Ovary (tissue), 9 donors: ENCODE measurements around the gene PTGR1. TPM values are rescaled to one million over a fixed set of nuclear protein-coding genes. Genes with fewer than 3 reads are reported as not detected.

Experiments
- DNase-seq, 5 donors: peaks; one replicate each; pipeline ENCODE4 v3.0.0-alpha.2; 2019 to 2020
- H3K27ac ChIP-seq, 2 donors: fragments of 200-600 bp; one replicate each; pipeline versions ENCODE4 v1.5.1 to v1.8.0; 2019 to 2022
- H3K27me3 ChIP-seq: fragments of 200-600 bp; one replicate; pipeline ENCODE4 v1.8.0; 2022
- H3K36me3 ChIP-seq: fragments of 200-600 bp; sonication (generic); one replicate; pipeline ENCODE4 v1.5.1; 2019
- H3K4me1 ChIP-seq: one replicate; pipeline ENCODE4 v1.8.1; 2013; ENCODE audit warnings: mild to moderate bottlenecking, moderate library complexity; ENCODE audit not compliant: insufficient read depth
- H3K4me3 ChIP-seq: fragments of 200-600 bp; sonication (generic); one replicate; pipeline ENCODE4 v1.5.1; 2017
- H3K9me3 ChIP-seq, 2 donors: fragments of 200-600 bp in 1 of 2; sonication (generic) in 1 of 2; one replicate each; pipeline versions ENCODE4 v1.5.1 to v1.8.1; 2013 to 2019; ENCODE audit warnings: mild to moderate bottlenecking in 1 of 2, moderate library complexity in 1 of 2
- EP300 ChIP-seq: sonication (generic); formaldehyde crosslinking; IDR thresholded peaks from one replicate; pipeline ENCODE4 v1.6.1; 2017; ENCODE audit warnings: antibody characterized with exemption
- POLR2A ChIP-seq: fragments of 450-650 bp; IDR thresholded peaks from one replicate; pipeline ENCODE4 v1.6.1; 2017; ENCODE audit warnings: antibody characterized with exemption, mild to moderate bottlenecking, moderate library complexity
- WGBS, 3 donors: extraction: QIAGEN DNeasy Blood & Tissue Kit in 1 of 3; methylation state at CpG; one replicate each; pipeline versions ENCODE4 v1.1.5 to v1.1.7; 2013 to 2017; 5-methylcytosine and 5-hydroxymethylcytosine counted together
- intact Hi-C, 4 donors: fragments of 100-400 bp; cut with DNase I; formaldehyde crosslinking; loops; one replicate each; pipeline versions ENCODE4 v1.11.0 to v1.15.1; 2022 to 2023
- polyA plus RNA-seq, 2 donors: library from polyadenylated mRNA; stranded (reverse); fragments of 200-250 nt in 1 of 2; fragments of 350-450 nt in 1 of 2; fragmentation: Illumina TruSeq in 1 of 2; extraction: RNeasy Lipid Tissue Mini Kit (QIAGEN cat#74804) in 1 of 2; gene quantifications; one replicate each; pipeline ENCODE4 v1.2.3, GENCODE V29; 2013 to 2014
- total RNA-seq, 7 donors: library from RNA; depleted of rRNA in 2 of 7; stranded (reverse); fragments of >200 nt in 2 of 7; fragmentation: NEBNext Ultra II Directional in 3 of 7; extraction: Animal tissue kit (Norgen Biotek cat#: 25700) in 3 of 7; gene quantifications; one replicate each; pipeline versions ENCODE4 v1.1.0 to v1.2.4, GENCODE V29; 2016 to 2023
- TF ChIP-seq, protein P1 (sequence below), 3 donors: fragments of 450-650 bp in 2 of 3; fragments of 200-600 bp in 1 of 3; IDR thresholded peaks; one replicate each; pipeline versions ENCODE4 v1.5.1 to v1.8.0; 2016 to 2022; ENCODE audit warnings: antibody characterized with exemption in 3 of 3, mild to moderate bottlenecking in 1 of 3
- donor health status: DM: no; HTN: no; CAD: no; lungs with moderate emphysema.
- donor health status: DM: no; HTN: no; CAD: no.
- donor health status: Bipolar disorder and iron deficiency.
- donor health status: DM: yes; HTN: yes; CAD: no.
- donor health status: DM: no; HTN: no; CAD: no.
- donor health status: DM: yes; HTN: yes; CAD: no.

PTGR1 gene
- total and polyA plus RNA-seq, 9 donors = 7.3 to 45.3 (median 29.8) TPM

DNA sequence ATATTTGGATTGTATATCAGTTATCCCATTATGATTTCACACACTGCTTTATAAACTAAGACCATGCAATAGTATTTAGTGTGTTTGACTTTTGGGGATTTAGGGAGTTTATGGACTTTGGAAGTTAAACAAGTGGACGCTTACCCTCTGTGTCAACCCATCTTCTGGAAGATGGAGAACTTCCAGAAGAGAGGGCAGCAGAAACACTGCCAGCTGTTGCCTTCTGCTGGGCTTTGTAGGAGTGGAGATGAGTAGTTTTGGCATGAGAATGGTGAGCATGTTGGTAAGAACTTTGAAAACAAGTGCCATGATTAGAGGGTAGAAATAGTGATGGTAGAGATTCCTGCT, 33.9 kb upstream of the PTGR1 start:
- H3K27me3 ChIP-seq = no peaks in the 10 kb centered on the region
- intact Hi-C loops = no loop called here

DNA sequence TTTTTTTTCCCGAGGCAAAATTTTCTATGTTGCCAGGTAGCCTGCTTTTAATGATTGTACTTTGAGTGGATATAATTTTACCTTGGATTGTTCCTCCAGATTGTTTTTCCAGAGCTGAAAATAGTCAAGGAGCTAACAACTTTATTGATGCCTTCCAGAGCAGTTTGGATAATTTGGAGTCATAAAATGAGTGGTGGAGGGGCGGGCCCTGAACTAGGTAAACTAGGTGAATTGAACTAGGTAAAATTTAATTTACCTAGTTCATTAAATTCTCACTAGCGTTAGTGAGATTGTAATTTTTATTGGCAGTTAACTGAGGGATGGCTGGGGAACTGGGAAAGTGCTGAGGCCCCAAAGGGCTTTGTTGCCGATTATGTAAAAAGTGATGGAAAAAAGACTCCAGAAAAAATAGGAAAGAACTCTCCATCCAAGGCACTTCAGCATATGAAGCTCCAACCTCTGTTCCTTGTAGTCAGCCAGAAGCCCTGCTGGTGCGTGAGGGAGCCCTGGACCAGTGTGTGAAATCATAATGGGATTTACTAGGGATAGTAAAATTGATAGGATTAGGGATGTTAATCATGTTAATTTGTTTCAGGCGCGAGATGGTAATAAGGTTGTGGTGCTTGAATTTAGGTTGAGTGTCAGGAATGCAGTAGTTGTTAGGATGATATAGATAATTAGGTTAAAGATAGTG, 33.4 kb upstream of the PTGR1 start:
- Histone ChIP-seq H3K27me3 (no peaks in the 10 kb centered on the region), H3K36me3 (no peaks in the 10 kb centered on the region), H3K9me3 (no peaks in the 10 kb centered on the region), H3K4me3 (no peak overlapping the region), H3K4me1 (peaks cover 6% of the 10 kb centered on the region), H3K27ac (no peak overlapping the region)
- intact Hi-C loops = no loop called here
- WGBS, 3 donors = 59 to 80% (median 68%) methylated on average over 7 of the region's 7 CpGs
- TF ChIP-seq, protein P1, sequence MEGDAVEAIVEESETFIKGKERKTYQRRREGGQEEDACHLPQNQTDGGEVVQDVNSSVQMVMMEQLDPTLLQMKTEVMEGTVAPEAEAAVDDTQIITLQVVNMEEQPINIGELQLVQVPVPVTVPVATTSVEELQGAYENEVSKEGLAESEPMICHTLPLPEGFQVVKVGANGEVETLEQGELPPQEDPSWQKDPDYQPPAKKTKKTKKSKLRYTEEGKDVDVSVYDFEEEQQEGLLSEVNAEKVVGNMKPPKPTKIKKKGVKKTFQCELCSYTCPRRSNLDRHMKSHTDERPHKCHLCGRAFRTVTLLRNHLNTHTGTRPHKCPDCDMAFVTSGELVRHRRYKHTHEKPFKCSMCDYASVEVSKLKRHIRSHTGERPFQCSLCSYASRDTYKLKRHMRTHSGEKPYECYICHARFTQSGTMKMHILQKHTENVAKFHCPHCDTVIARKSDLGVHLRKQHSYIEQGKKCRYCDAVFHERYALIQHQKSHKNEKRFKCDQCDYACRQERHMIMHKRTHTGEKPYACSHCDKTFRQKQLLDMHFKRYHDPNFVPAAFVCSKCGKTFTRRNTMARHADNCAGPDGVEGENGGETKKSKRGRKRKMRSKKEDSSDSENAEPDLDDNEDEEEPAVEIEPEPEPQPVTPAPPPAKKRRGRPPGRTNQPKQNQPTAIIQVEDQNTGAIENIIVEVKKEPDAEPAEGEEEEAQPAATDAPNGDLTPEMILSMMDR (IDR thresholded peaks at IDR 0.05) = no peak
- TF ChIP-seq POLR2A (no peak), EP300 (no peak)
- no peak for DNase-seq

More for the DNA sequence above, 33.9 kb upstream of the PTGR1 start:
- H3K4me3 ChIP-seq = no peak overlapping the region
- TF ChIP-seq POLR2A = no peak
- no peak for TF ChIP-seq EP300
- TF ChIP-seq, protein P1 (IDR thresholded peaks at IDR 0.05) = no peak
- no peaks in the 10 kb centered on the region for H3K9me3 ChIP-seq
- H3K4me1 ChIP-seq = peaks cover 6% of the 10 kb centered on the region
- 71 to 91% (median 84%) methylated on average over 1 of the region's 1 CpG for WGBS, 3 donors
- H3K27ac ChIP-seq = no peak overlapping the region
- H3K36me3 ChIP-seq = no peaks in the 10 kb centered on the region
- DNase-seq = no peak

DNA sequence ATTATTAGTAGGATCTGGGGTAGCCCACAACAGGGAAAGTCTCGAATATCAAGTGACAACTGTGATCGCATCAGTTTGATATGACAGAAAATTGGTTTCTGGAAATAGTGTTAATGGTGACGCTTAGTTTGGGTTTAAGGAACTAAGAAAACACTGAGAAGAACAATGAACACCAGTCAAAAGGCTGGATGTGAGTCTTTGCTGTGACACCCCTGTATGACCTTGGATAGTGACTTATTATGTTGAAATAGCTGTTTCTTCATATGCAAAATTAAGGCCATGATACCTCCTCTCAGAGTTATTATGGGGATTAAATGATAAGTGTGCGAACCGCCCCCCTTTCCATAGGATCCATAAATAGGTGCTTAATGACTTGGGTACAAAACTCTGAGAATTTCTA, 32.6 kb upstream of the PTGR1 start:
- TF ChIP-seq, protein P1 (IDR thresholded peaks at IDR 0.05) = no peak
- TF ChIP-seq EP300 = no peak
- no peak for TF ChIP-seq POLR2A
- WGBS, 3 donors = 36 to 41% (median 39%) methylated on average over 5 of the region's 5 CpGs
- Histone ChIP-seq H3K36me3 (no peaks in the 10 kb centered on the region), H3K9me3 (no peaks in the 10 kb centered on the region), H3K4me3 (peak overlapping the region; percentile 77), H3K4me1 (peaks cover 6% of the 10 kb centered on the region), H3K27ac (no peak overlapping the region), H3K27me3 (no peaks in the 10 kb centered on the region)
- no peak for DNase-seq
- intact Hi-C loops = no loop called here

DNA sequence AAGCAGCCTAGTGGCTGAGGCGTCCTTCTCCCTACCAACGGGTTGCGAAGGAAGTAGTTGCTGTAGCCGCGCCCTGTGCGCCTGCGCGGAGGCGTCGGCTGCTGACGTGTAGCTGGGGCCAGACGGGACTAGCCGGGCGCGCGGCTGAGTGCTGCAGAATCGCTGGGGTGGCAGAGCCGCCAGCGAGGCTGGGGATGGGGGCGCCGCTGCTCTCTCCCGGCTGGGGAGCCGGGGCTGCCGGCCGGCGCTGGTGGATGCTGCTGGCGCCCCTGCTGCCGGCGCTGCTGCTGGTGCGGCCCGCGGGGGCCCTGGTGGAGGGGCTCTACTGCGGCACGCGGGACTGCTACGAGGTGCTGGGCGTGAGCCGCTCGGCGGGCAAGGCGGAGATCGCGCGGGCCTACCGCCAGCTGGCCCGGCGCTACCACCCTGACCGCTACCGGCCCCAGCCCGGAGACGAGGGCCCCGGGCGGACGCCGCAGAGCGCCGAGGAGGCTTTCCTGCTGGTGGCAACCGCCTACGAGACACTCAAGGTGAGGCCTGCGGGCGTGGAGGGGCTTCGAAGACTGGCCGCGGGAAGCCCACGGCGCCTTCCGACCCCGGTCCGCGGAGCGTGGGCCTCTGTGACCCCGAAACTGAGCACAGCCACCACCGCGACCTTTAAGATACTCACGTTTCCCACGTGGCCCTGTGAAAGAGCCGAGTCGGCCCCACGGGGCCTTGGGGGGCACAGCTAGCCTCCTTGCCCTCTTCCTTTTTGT, 31.9 kb upstream of the PTGR1 start, which contains the start of gene DNAJC25:
Gene DNAJC25 (plus strand): TSS at position 121 of the 758 bp plus-strand sequence. CDS start 74 bp downstream, at position 195.
- H3K4me1 ChIP-seq = peaks cover 6% of the 10 kb centered on the region
- intact Hi-C loops = no loop called here
- no peaks in the 10 kb centered on the region for H3K27me3 ChIP-seq
- TF ChIP-seq POLR2A (peak; percentile 97), EP300 (no peak)
- TF ChIP-seq, protein P1 (IDR thresholded peaks at IDR 0.05) = no peak
- H3K27ac ChIP-seq = peak within 1 kb of the TSS; percentile 35 to 63
- DNase-seq = peak; percentile 95 to 96 (median 96)
- peak within 1 kb of the TSS; percentile 77 for H3K4me3 ChIP-seq
- H3K9me3 ChIP-seq = no peaks in the 10 kb centered on the region
- H3K36me3 ChIP-seq = no peaks in the 10 kb centered on the region
- WGBS, 3 donors = 0 to 1% (median 0%) methylated on average over 70 to 79 of the region's 79 CpGs
